GM23248 (cell line): ENCODE measurements around the gene FAXDC2. TPM values are rescaled to one million over a fixed set of nuclear protein-coding genes. Genes with fewer than 3 reads are reported as not detected.

Experiments
- DNase-seq: peaks from one replicate; pipeline ENCODE4 v3.0.0-alpha.2; 2015
- H2AFZ ChIP-seq: fragments of 200-600 bp; sonication (generic); 2 replicates; pipeline ENCODE4 v1.6.1; 2016; ENCODE audit warnings: antibody characterized with exemption
- H3F3A ChIP-seq: fragments of 200-600 bp; sonication (generic); 2 replicates; pipeline ENCODE4 v1.6.1; 2016; ENCODE audit warnings: mild to moderate bottlenecking, antibody characterized with exemption, mixed run types; ENCODE audit not compliant: insufficient read depth
- H3K27ac ChIP-seq: fragments of 200-600 bp; sonication (generic); 2 replicates; pipeline ENCODE4 v1.5.1; 2016; ENCODE audit warnings: mild to moderate bottlenecking
- H3K27me3 ChIP-seq: fragments of 200-600 bp; sonication (generic); replicated peaks from 2 replicates; pipeline ENCODE4 v1.6.1; 2016; ENCODE audit warnings: mild to moderate bottlenecking; ENCODE audit not compliant: insufficient read depth
- H3K36me3 ChIP-seq: fragments of 200-600 bp; sonication (generic); 2 replicates; pipeline ENCODE4 v1.6.1; 2016; ENCODE audit warnings: low read depth, mild to moderate bottlenecking
- H3K4me1 ChIP-seq: fragments of 200-600 bp; sonication (generic); 2 replicates; pipeline ENCODE4 v1.6.1; 2016; ENCODE audit warnings: mild to moderate bottlenecking; ENCODE audit not compliant: insufficient read depth
- H3K4me2 ChIP-seq: fragments of 200-600 bp; sonication (generic); one replicate; pipeline ENCODE4 v1.6.1; 2016; ENCODE audit warnings: mild to moderate bottlenecking; ENCODE audit not compliant: unreplicated experiment
- H3K4me3 ChIP-seq: fragments of 200-600 bp; sonication (generic); 2 replicates; pipeline ENCODE4 v1.5.1; 2016; ENCODE audit warnings: mild to moderate bottlenecking
- H3K79me2 ChIP-seq: fragments of 200-600 bp; sonication (generic); 2 replicates; pipeline ENCODE4 v1.6.1; 2016; ENCODE audit warnings: mild to moderate bottlenecking; ENCODE audit not compliant: insufficient read depth
- H3K9ac ChIP-seq: fragments of 200-600 bp; sonication (generic); 2 replicates; pipeline ENCODE4 v1.6.1; 2016; ENCODE audit warnings: mild to moderate bottlenecking
- H3K9me2 ChIP-seq: fragments of 200-600 bp; sonication (generic); 2 replicates; pipeline ENCODE4 v1.6.1; 2016; ENCODE audit warnings: mixed run types, mild to moderate bottlenecking, moderate library complexity; ENCODE audit not compliant: insufficient read depth
- H3K9me3 ChIP-seq: fragments of 200-600 bp; sonication (generic); one replicate; pipeline ENCODE4 v1.6.1; 2017; ENCODE audit warnings: low read depth
- H4K20me1 ChIP-seq: fragments of 200-600 bp; sonication (generic); 2 replicates; pipeline ENCODE4 v1.6.0; 2016; ENCODE audit not compliant: insufficient read depth
- EZH2 ChIP-seq: fragments of 200-600 bp; sonication (generic); IDR thresholded peaks from 2 replicates; pipeline ENCODE4 v1.6.1; 2018; ENCODE audit warnings: antibody characterized with exemption, mild to moderate bottlenecking; ENCODE audit not compliant: insufficient read depth, poor library complexity, severe bottlenecking
- EZH2phosphoT487 ChIP-seq: fragments of 200-600 bp; sonication (generic); IDR thresholded peaks from 2 replicates; pipeline ENCODE4 v1.6.1; 2018; ENCODE audit warnings: antibody characterized with exemption, moderate library complexity, mild to moderate bottlenecking, low read depth; ENCODE audit not compliant: insufficient read depth
- WGBS, 2 experiments: methylation state at CpG; one replicate each; pipeline ENCODE4 v1.1.6; 2015 to 2017; ENCODE audit warnings: low lambda C conversion rate in 2 of 2, low coverage in 1 of 2; ENCODE audit errors: missing lambda C conversion rate in 2 of 2; 5-methylcytosine and 5-hydroxymethylcytosine counted together
- in situ Hi-C: fragments of 300-500 bp; cut with MboI; formaldehyde crosslinking; loops from 2 replicates; pipeline ENCODE4 v1.15.0; 2020
- microRNA counts: library from miRNA; unstranded; fragments of <30 nt; microRNA quantifications from one replicate; lab custom pipeline; 2016
- microRNA-seq: library from miRNA; unstranded; fragments of <30 nt; microRNA quantifications from one replicate; pipeline ENCODE4, GENCODE V29; 2016; ENCODE audit warnings: borderline number of aligned reads
- polyA plus RNA-seq: library from polyadenylated mRNA; unstranded; fragments of >200 nt; fragmentation: Nextera tagmentation; extraction: Ambion mirVana; gene quantifications from 2 replicates; pipeline ENCODE4 v1.2.1, GENCODE V29; 2016
- small RNA-seq: library from RNA; depleted of rRNA; stranded (forward); fragments of <200 nt; gene quantifications from one replicate; pipeline ENCODE3, GENCODE V24; 2014; ENCODE audit warnings: low read depth, low replicate concordance
- total RNA-seq: library from RNA; depleted of rRNA; stranded (reverse); fragments of >200 nt; shearing (Covaris generic); gene quantifications from 2 replicates; pipeline ENCODE4 v1.2.3, GENCODE V29; 2014; rRNA removed

The FAXDC2 gene
- total and polyA plus RNA-seq, 2 experiments from 2014 or later, result 5.4 to 10.3 TPM

DNA sequence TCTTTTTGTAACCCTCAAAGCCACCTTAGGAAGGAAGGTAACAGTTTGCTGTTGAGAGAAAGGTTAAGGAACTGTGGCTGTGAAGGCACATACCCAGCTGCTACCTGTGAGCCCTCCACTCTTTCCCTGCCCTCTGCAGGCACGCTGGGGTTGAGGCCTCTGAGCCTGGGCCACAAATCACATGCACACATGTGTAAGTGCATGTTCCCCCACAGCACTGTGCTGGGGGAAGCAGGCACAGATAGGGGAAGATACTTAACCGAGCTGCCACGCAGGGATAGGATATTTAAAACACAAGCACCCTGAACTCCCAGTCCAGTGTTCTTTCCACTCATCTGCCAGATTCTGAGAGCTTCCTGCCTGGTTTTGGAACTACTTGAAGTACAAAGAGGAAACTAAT lies 77.1 kb downstream of the FAXDC2 start:
- Histone ChIP-seq H3K36me3 (no peaks in the 10 kb centered on the region), H4K20me1 (peaks cover 37% of the 10 kb centered on the region), H3F3A (peaks cover 33% of the 10 kb centered on the region), H3K79me2 (peaks cover 100% of the 10 kb centered on the region), H2AFZ (no peak overlapping the region), H3K9me3 (no peaks in the 10 kb centered on the region), H3K4me1 (peaks cover 41% of the 10 kb centered on the region), H3K4me3 (no peak overlapping the region), H3K9me2 (no peaks in the 10 kb centered on the region), H3K27ac (0 out of 2 replicates have a peak overlapping the region, but pooled peaks have one; percentile 66), H3K9ac (no peak overlapping the region), H3K4me2 (no peak overlapping the region), H3K27me3 (no peaks in the 10 kb centered on the region)
- in situ Hi-C loops, result no loop called here
- WGBS, 2 experiments, result 88 to 100% methylated on average over 3 of the region's 3 CpGs
- no peak for DNase-seq
- no peak for TF ChIP-seq EZH2
- TF ChIP-seq EZH2phosphoT487, result no peak

DNA sequence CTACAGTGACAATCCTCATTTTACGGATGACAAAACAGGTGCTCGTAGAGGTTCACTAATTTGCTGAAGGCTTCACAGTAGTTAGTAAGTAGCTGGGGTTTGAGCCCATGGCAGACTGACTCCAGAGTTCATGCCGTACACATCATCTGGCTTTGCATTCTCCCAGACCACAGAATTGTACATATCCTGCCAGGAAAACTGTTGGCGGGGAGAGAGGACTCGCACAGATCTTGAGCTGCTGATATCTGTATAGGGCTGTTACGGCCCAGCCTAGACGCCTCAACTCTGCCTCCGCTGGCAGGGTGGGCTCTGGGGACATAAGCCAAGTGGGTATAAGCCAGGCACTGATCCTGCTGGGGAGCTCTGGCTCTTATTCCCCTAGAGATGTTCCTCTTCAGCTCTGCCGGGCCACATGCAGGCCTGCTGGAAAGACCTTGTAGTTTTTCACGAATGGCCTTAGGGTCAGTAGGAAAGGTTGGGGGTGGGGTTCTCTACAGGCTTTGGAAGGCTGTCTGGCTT lies 79.0 kb downstream of the FAXDC2 start:
- TF ChIP-seq EZH2phosphoT487, result no peak
- TF ChIP-seq EZH2, result no peak
- DNase-seq, result peak; percentile 94
- H3K27me3 ChIP-seq, result no peaks in the 10 kb centered on the region
- no peaks in the 10 kb centered on the region for H3K9me3 ChIP-seq
- no peaks in the 10 kb centered on the region for H3K36me3 ChIP-seq
- H3K9ac ChIP-seq, result peak overlapping the region; percentile 47
- H4K20me1 ChIP-seq, result peaks cover 49% of the 10 kb centered on the region
- peak overlapping the region; percentile 20 for H3K4me3 ChIP-seq
- H3K4me1 ChIP-seq, result peaks cover 38% of the 10 kb centered on the region
- H2AFZ ChIP-seq, result no peak overlapping the region
- H3F3A ChIP-seq, result peaks cover 30% of the 10 kb centered on the region
- H3K9me2 ChIP-seq, result no peaks in the 10 kb centered on the region
- 5 to 9% methylated on average over 10 of the region's 10 CpGs for WGBS, 2 experiments
- H3K4me2 ChIP-seq, result peak overlapping the region; percentile 50
- in situ Hi-C loops, result no loop called here
- peak overlapping the region; percentile 66 for H3K27ac ChIP-seq
- H3K79me2 ChIP-seq, result peaks cover 100% of the 10 kb centered on the region

DNA sequence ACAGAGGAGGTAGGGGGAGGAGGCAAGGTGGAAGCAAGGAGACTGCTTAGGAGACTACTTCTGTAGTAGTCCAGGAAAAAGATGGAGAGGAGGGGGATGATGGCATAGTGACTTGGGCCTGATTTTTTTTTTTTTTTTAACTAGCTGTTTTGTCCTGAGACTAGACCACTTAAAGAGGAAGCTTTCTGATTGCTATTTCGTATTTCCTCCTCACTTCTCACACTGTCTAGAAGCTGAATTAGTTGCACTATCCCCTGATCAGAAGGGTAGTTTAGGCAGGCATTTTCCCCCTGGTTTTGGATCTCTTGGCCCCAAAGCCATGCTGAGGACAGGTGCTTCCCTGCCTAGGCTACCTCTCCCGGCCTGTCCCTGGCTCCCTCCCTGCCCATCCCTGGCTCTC lies 80.3 kb downstream of the FAXDC2 start:
- Histone ChIP-seq H3K9ac (no peak overlapping the region), H4K20me1 (peaks cover 58% of the 10 kb centered on the region), H3K9me2 (no peaks in the 10 kb centered on the region), H3K4me1 (peaks cover 34% of the 10 kb centered on the region), H3F3A (peaks cover 30% of the 10 kb centered on the region), H2AFZ (no peak overlapping the region), H3K9me3 (no peaks in the 10 kb centered on the region), H3K4me3 (no peak overlapping the region), H3K79me2 (peaks cover 100% of the 10 kb centered on the region), H3K27me3 (no peaks in the 10 kb centered on the region), H3K4me2 (no peak overlapping the region), H3K27ac (no peak overlapping the region), H3K36me3 (no peaks in the 10 kb centered on the region)
- TF ChIP-seq EZH2phosphoT487, result no peak
- TF ChIP-seq EZH2, result no peak
- in situ Hi-C loops, result no loop called here
- WGBS, 2 experiments, result 73 to 80% methylated on average over 2 of the region's 2 CpGs
- DNase-seq, result no peak

MicroRNAs within 50 kb of the gene (microRNA counts, 767-probe panel; counts per million panel counts)
- microRNA hsa-miR-378h (lab: Ali Mortazavi, UCI), result 447 counts per million, percentile 86 among the panel's probes with 10 or more counts

Small RNA genes lying within 50 kb of the gene (microRNA-seq; reads per million reads assigned to microRNA genes)
- not detected for gene MIR378H

Small RNA genes lying within 50 kb of the gene (small RNA-seq; reads per million reads assigned to genes)
- not detected for gene MIR378H

Other genes starting within 250 kb of the FAXDC2 start
- 59.9 and 81.9 TPM in 2 replicates for gene LARP1, start 95.2 kb downstream of the FAXDC2 start, total RNA-seq
- gene LARP1, start 95.2 kb downstream of the FAXDC2 start, polyA plus RNA-seq, result 30.2 and 33.8 TPM in 2 replicates
- 73.6 and 91.8 TPM in 2 replicates for gene CNOT8, start 8.0 kb upstream of the FAXDC2 start, total RNA-seq
- gene CNOT8, start 8.0 kb upstream of the FAXDC2 start, polyA plus RNA-seq, result 67.0 and 69.2 TPM in 2 replicates
- gene GEMIN5, start 87.6 kb upstream of the FAXDC2 start, total RNA-seq, result 10.6 and 13.8 TPM in 2 replicates
- gene GEMIN5, start 87.6 kb upstream of the FAXDC2 start, polyA plus RNA-seq, result 9.1 and 9.4 TPM in 2 replicates
- 4.8 and 11.5 TPM in 2 replicates for gene MRPL22, start 90.5 kb upstream of the FAXDC2 start, total RNA-seq
- gene MRPL22, start 90.5 kb upstream of the FAXDC2 start, polyA plus RNA-seq, result 93.7 and 95.9 TPM in 2 replicates
- gene KIF4B, start 163.2 kb upstream of the FAXDC2 start, total RNA-seq, result not detected in 2 replicates
- gene KIF4B, start 163.2 kb upstream of the FAXDC2 start, polyA plus RNA-seq, result not detected in 2 replicates